Neural cell (in vitro differentiated cells): ENCODE data around the gene UNC119B. TPM values are rescaled to one million over a fixed set of nuclear protein-coding genes. Genes with fewer than 3 reads are reported as not detected.

Experiments
- H2AFZ ChIP-seq: fragments of 200-600, 300-800 bp; sonication (generic), shearing (Covaris generic); 2 replicates; pipeline ENCODE4 v1.6.0; 2014; ENCODE audit warnings: low read depth, mild to moderate bottlenecking, antibody characterized with exemption, low read length, moderate library complexity
- H3F3A ChIP-seq: fragments of 200-600 bp; shearing (Covaris generic); 2 replicates; pipeline ENCODE4 v1.6.1; 2016; ENCODE audit warnings: mild to moderate bottlenecking, moderate library complexity, mixed read lengths, antibody characterized with exemption, low read length; ENCODE audit not compliant: insufficient read depth, poor library complexity, severe bottlenecking
- H3K27ac ChIP-seq: fragments of 200-600, 300-800 bp; sonication (generic), shearing (Covaris generic); 2 replicates; pipeline ENCODE4 v1.5.1; 2014; ENCODE audit warnings: mild to moderate bottlenecking, low read length, moderate library complexity
- H3K27me3 ChIP-seq: fragments of 300-800, 200-600 bp; sonication (generic), shearing (Covaris generic); 2 replicates; pipeline ENCODE4 v1.6.0; 2014; ENCODE audit warnings: mild to moderate bottlenecking, low read depth, low read length, moderate library complexity; ENCODE audit not compliant: insufficient read depth
- H3K36me3 ChIP-seq: fragments of 300-800, 200-600 bp; sonication (generic), shearing (Covaris generic); 2 replicates; pipeline ENCODE4 v1.5.1; 2014; ENCODE audit warnings: mild to moderate bottlenecking, antibody characterized with exemption, low read length, moderate library complexity; ENCODE audit not compliant: insufficient read depth
- H3K4me2 ChIP-seq: fragments of 300-800, 200-600 bp; sonication (generic), shearing (Covaris generic); 2 replicates; pipeline ENCODE4 v1.6.0; 2014; ENCODE audit warnings: mild to moderate bottlenecking, low read length
- H3K4me3 ChIP-seq: fragments of 300-800, 200-600 bp; sonication (generic), shearing (Covaris generic); 2 replicates; pipeline ENCODE4 v1.5.1; 2014; ENCODE audit warnings: mild to moderate bottlenecking, low read length, moderate library complexity
- H3K79me2 ChIP-seq: fragments of 200-600 bp; shearing (Covaris generic); replicated peaks from 2 replicates; pipeline ENCODE4 v1.6.0; 2014; ENCODE audit warnings: mild to moderate bottlenecking, low read length, moderate library complexity; ENCODE audit not compliant: insufficient read depth
- H3K9ac ChIP-seq: fragments of 300-800, 200-600 bp; sonication (generic), shearing (Covaris generic); 2 replicates; pipeline ENCODE4 v1.6.1; 2016; ENCODE audit warnings: mild to moderate bottlenecking, low read length, mixed read lengths
- H3K9me2 ChIP-seq: fragments of 200-600 bp; shearing (Covaris generic); 2 replicates; pipeline ENCODE4 v1.6.1; 2016; ENCODE audit warnings: mild to moderate bottlenecking, low read length, mixed read lengths; ENCODE audit not compliant: insufficient read depth
- H3K9me3 ChIP-seq: fragments of 200-600, 300-800 bp; sonication (generic), shearing (Covaris generic); 2 replicates; pipeline ENCODE4 v1.6.1; 2016; ENCODE audit warnings: mild to moderate bottlenecking, mixed run types, low read length, moderate library complexity, mixed read lengths
- H4K20me1 ChIP-seq: fragments of 200-600 bp; shearing (Covaris generic); 2 replicates; pipeline ENCODE4 v1.6.1; 2016; ENCODE audit warnings: mild to moderate bottlenecking, mixed run types; ENCODE audit not compliant: insufficient read depth
- EP300 ChIP-seq: fragments of 450-650 bp; conservative IDR thresholded peaks from 2 replicates; pipeline ENCODE4 v1.6.1; 2014; ENCODE audit warnings: antibody characterized with exemption, mild to moderate bottlenecking, moderate library complexity; ENCODE audit not compliant: poor library complexity, severe bottlenecking
- EZH2 ChIP-seq: fragments of 200-600, 300-800 bp; shearing (Covaris generic), sonication (generic); IDR thresholded peaks from 2 replicates; pipeline ENCODE4 v1.6.1; 2014; ENCODE audit warnings: antibody characterized with exemption, low read length, borderline replicate concordance, mild to moderate bottlenecking; ENCODE audit not compliant: insufficient read depth, poor library complexity, severe bottlenecking
- MXI1 ChIP-seq: fragments of 450-650 bp; conservative IDR thresholded peaks from 2 replicates; pipeline ENCODE4 v1.6.1; 2014; ENCODE audit warnings: antibody characterized with exemption, mild to moderate bottlenecking; ENCODE audit not compliant: poor library complexity, severe bottlenecking
- POLR2AphosphoS5 ChIP-seq: IDR thresholded peaks from 2 replicates; pipeline ENCODE4 v1.6.1; 2012
- RAD21 ChIP-seq: fragments of 450-650 bp; conservative IDR thresholded peaks from 2 replicates; pipeline ENCODE4 v1.6.1; 2014; ENCODE audit warnings: antibody characterized with exemption, mild to moderate bottlenecking, moderate library complexity
- REST ChIP-seq: IDR thresholded peaks from 2 replicates; pipeline ENCODE4 v1.6.1; 2012; ENCODE audit warnings: borderline replicate concordance
- SMC3 ChIP-seq: fragments of 450-650 bp; conservative IDR thresholded peaks from 2 replicates; pipeline ENCODE4 v1.6.1; 2014; ENCODE audit warnings: antibody characterized with exemption, mild to moderate bottlenecking, moderate library complexity; ENCODE audit not compliant: poor library complexity
- TAF1 ChIP-seq: IDR thresholded peaks from 2 replicates; pipeline ENCODE4 v1.6.1; 2012; ENCODE audit warnings: low read depth
- polyA plus RNA-seq: library from polyadenylated mRNA; depleted of rRNA; stranded (reverse); fragments of >200 nt; gene quantifications from 2 replicates; pipeline ENCODE4 v1.2.3, GENCODE V29; 2014
- TF ChIP-seq, protein P1 (sequence below): fragments of 450-650 bp; IDR thresholded peaks from 2 replicates; pipeline ENCODE4 v1.5.1; 2014; ENCODE audit warnings: antibody characterized with exemption, mild to moderate bottlenecking, moderate library complexity; ENCODE audit not compliant: poor library complexity, severe bottlenecking

The UNC119B gene
- polyA plus RNA-seq, 1 donor from 2014 or later: 17.3 TPM

- no peaks in the 10 kb centered on the region for H3K27me3 ChIP-seq
These were observed 24.0 kb upstream of the UNC119B start for GRCh38 chr12:120686151-120686689.

DNA sequence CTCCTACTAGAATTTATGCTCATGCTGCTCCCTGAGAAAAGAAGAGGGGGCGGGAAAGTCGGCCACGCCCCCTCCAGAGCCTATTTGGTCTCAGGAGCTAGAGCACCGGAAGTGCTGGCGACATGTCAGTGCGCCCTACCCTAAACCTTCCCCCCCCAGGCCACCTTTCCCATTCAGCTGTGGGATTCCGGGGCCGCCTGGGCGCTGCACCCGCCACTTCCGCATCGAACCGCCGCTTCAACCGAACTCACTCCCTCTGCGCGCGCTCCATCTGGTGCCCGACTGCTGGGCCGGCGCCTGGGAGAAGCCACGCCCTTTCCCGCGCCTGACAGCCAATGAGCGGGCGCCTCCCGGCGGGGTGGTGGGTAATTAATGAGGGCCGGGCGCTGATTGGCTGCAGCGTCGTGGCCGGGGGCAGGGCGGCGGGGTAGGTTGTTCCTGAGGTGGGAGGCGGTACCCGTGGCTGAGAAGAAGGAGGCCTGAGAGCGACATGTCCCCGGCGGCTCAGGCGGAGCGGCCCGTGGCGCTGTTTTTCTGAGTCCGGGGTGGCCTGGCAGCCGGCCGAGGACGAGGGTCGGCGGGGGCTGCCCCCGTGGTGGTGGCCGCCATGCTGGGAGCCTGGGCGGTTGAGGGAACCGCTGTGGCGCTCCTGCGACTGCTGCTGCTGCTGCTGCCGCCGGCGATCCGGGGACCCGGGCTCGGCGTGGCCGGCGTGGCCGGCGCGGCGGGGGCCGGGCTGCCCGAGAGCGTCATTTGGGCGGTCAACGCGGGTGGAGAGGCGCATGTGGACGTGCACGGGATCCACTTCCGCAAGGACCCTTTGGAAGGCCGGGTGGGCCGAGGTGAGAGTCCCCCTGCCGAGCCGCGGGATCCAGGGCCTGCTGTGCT, 23.3 kb upstream of the UNC119B start, which contains the start of gene MLEC:
Gene MLEC (plus strand): TSS at position 460 of the 888 bp plus-strand sequence. CDS start 148 bp downstream, at position 608.
- H3K79me2 ChIP-seq: peaks cover 39% of the 10 kb centered on the region
- no peaks in the 10 kb centered on the region for H3K27me3 ChIP-seq
- peak within 1 kb of the TSS; percentile 60 for H2AFZ ChIP-seq
- no peaks in the 10 kb centered on the region for H3K36me3 ChIP-seq
- H3K27ac ChIP-seq: peak within 1 kb of the TSS; percentile 95
- H4K20me1 ChIP-seq: no peaks in the 10 kb centered on the region
- no peaks in the 10 kb centered on the region for H3K9me3 ChIP-seq
- H3K4me2 ChIP-seq: peak within 1 kb of the TSS; percentile 71
- no peaks in the 10 kb centered on the region for H3K9me2 ChIP-seq
- peak within 1 kb of the TSS; percentile 87 for H3K9ac ChIP-seq
- H3K4me3 ChIP-seq: peak within 1 kb of the TSS; percentile 89
- TF ChIP-seq POLR2AphosphoS5: peak; percentile 88
- TF ChIP-seq SMC3: peak; percentile 66
- no peak for TF ChIP-seq EZH2
- TF ChIP-seq, protein P1, sequence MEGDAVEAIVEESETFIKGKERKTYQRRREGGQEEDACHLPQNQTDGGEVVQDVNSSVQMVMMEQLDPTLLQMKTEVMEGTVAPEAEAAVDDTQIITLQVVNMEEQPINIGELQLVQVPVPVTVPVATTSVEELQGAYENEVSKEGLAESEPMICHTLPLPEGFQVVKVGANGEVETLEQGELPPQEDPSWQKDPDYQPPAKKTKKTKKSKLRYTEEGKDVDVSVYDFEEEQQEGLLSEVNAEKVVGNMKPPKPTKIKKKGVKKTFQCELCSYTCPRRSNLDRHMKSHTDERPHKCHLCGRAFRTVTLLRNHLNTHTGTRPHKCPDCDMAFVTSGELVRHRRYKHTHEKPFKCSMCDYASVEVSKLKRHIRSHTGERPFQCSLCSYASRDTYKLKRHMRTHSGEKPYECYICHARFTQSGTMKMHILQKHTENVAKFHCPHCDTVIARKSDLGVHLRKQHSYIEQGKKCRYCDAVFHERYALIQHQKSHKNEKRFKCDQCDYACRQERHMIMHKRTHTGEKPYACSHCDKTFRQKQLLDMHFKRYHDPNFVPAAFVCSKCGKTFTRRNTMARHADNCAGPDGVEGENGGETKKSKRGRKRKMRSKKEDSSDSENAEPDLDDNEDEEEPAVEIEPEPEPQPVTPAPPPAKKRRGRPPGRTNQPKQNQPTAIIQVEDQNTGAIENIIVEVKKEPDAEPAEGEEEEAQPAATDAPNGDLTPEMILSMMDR: peak; percentile 60
- peak; percentile 59 for TF ChIP-seq EP300
- TF ChIP-seq REST: peak; percentile 32
- peak; percentile 65 for TF ChIP-seq RAD21
- TF ChIP-seq MXI1: peak; percentile 88
- peak; percentile 70 for TF ChIP-seq TAF1
- no peaks in the 10 kb centered on the region for H3F3A ChIP-seq

More at GRCh38 chr12:120686151-120686689, 24.0 kb upstream of the UNC119B start:
- H3F3A ChIP-seq: no peaks in the 10 kb centered on the region
- TF ChIP-seq SMC3 (no peak), EP300 (peak; percentile 71), POLR2AphosphoS5 (peak; percentile 62), REST (peak; percentile 5)
- H3K9me3 ChIP-seq: no peaks in the 10 kb centered on the region
- H2AFZ ChIP-seq: peak overlapping the region; percentile 60
- H3K36me3 ChIP-seq: no peaks in the 10 kb centered on the region
- no peak overlapping the region for H3K4me2 ChIP-seq
- peaks cover 35% of the 10 kb centered on the region for H3K79me2 ChIP-seq
- no peaks in the 10 kb centered on the region for H3K9me2 ChIP-seq
- H3K9ac ChIP-seq: peak overlapping the region; percentile 87
- peak overlapping the region; percentile 89 for H3K4me3 ChIP-seq
- peak overlapping the region; percentile 95 for H3K27ac ChIP-seq
- no peaks in the 10 kb centered on the region for H4K20me1 ChIP-seq
